Right cardiac atrium (tissue), 5 donors: ENCODE data around the gene ATF6. TPM values are rescaled to one million over a fixed set of nuclear protein-coding genes. Genes with fewer than 3 reads are reported as not detected.
A peak's percentile ranks its signal among the peaks of the same experiment; 100 is the strongest.

ENCODE experiments used
- ATAC-seq, 2 donors: fragments of 200-7000 bp; cut with Tn5 transposase; one replicate each; pipeline versions ENCODE4 v1.8.0 to v1.9.1; 2020; ENCODE audit warnings: moderate library complexity in 2 of 2, mild to moderate bottlenecking in 1 of 2
- DNase-seq, 3 donors: peaks; one replicate each; pipeline ENCODE4 v3.0.0-alpha.2; 2020
- H3K27ac ChIP-seq: one replicate; pipeline ENCODE4 v1.5.1; 2013; ENCODE audit warnings: mild to moderate bottlenecking, low read length, control low read depth, moderate library complexity
- H3K27me3 ChIP-seq: one replicate; pipeline ENCODE4 v1.6.1; 2013; ENCODE audit not compliant: control insufficient read depth, insufficient read depth
- H3K4me1 ChIP-seq: one replicate; pipeline ENCODE4 v1.6.1; 2013; ENCODE audit warnings: low read length; ENCODE audit not compliant: control insufficient read depth, insufficient read depth
- H3K4me3 ChIP-seq: one replicate; pipeline ENCODE4 v1.5.1; 2013; ENCODE audit warnings: low read length, control low read depth
- H3K9me3 ChIP-seq: one replicate; pipeline ENCODE4 v1.6.1; 2013; ENCODE audit warnings: low read length; ENCODE audit not compliant: control insufficient read depth
- WGBS: extraction: QIAGEN DNeasy Blood & Tissue Kit; methylation state at CpG from one replicate; pipeline ENCODE4 v1.1.7; 2013; 5-methylcytosine and 5-hydroxymethylcytosine counted together
- intact Hi-C, 4 donors: fragments of 100-400 bp; cut with DNase I; formaldehyde crosslinking; loops; one replicate each; pipeline versions ENCODE4 v1.11.0 to v1.14.0; 2022 to 2023
- polyA plus RNA-seq: library from polyadenylated mRNA; stranded (reverse); fragments of 200-250 nt; gene quantifications from one replicate; pipeline ENCODE4 v1.2.3, GENCODE V29; 2013
- total RNA-seq, 4 donors: library from RNA; stranded (reverse); fragmentation: NEBNext Ultra II Directional; extraction: Animal tissue kit (Norgen Biotek cat#: 25700); gene quantifications; one replicate each; pipeline ENCODE4 v1.2.1, GENCODE V29; 2021
- donor health status: healthy with polysubstance abuse.
- donor health status: DM: no; HTN: yes; CAD: no.
- donor health status: DM: no; HTN: no; CAD: no.
- donor health status: DM: no; HTN: yes; CAD: no; lungs with severe emphysema.
- donor health status: DM: yes; HTN: yes; CAD: no.

ATF6 gene
- total and polyA plus RNA-seq, 5 donors: 5.7 to 18.5 (median 15.6) TPM

DNA sequence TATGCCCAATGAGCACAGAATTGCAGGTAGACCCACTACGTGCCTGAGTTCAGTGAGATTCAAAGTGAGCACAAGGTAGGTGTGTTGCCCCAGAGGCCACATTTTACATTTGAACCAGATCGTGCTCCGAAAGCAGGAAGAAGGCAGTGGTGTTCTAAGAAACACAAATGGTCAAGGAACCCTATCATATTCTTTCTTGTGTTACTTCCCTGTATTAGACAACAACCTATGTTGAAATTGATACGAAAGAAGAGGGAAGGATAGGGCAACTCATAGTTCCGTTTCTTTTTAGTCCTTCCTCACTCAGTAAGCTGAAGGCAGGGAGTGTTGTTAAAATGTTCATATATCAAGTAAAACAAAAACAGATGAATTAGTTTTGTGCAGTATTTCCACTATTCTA, 223.7 kb downstream of the ATF6 start:
- DNase-seq (no peak), ATAC-seq (no peak)
- H3K4me1 ChIP-seq: no peaks in the 10 kb centered on the region
- intact Hi-C loops: no loop called here
- H3K27ac ChIP-seq: peak overlapping the region; percentile 16
- H3K27me3 ChIP-seq: no peaks in the 10 kb centered on the region
- H3K4me3 ChIP-seq: no peak overlapping the region
- 82% methylated on average over 5 of the region's 5 CpGs for WGBS
- H3K9me3 ChIP-seq: peaks cover 2% of the 10 kb centered on the region

DNA sequence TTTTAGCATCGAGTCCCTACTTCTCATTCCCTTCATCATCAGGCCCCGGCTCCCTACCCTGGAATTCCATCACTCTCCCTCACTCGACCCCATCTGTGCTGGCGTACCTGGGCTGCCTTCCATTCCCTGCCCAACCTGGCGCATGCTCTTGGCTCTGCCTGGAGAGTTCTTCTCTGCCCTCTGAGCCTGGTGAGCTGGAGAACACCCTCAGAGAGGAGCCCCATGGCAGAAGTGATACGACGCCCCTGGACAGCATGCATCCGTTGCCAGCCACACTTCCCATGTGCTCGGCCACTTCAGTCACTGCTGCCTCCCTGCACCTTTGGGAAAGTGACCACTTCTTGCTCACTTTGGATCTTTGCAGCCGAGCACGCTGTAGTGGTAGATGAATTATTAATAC, 227.5 kb downstream of the ATF6 start:
- 79% methylated on average over 11 of the region's 11 CpGs for WGBS
- ATAC-seq (no peak), DNase-seq (no peak)
- intact Hi-C loops: no loop called here
- no peaks in the 10 kb centered on the region for H3K27me3 ChIP-seq
- H3K27ac ChIP-seq: no peak overlapping the region
- H3K4me1 ChIP-seq: no peaks in the 10 kb centered on the region
- H3K4me3 ChIP-seq: no peak overlapping the region
- no peaks in the 10 kb centered on the region for H3K9me3 ChIP-seq

GRCh38 chr1:161994175-161994668, 228.1 kb downstream of the ATF6 start:
- Histone ChIP-seq H3K4me3 (no peak overlapping the region), H3K27me3 (no peaks in the 10 kb centered on the region), H3K27ac (no peak overlapping the region), H3K4me1 (no peaks in the 10 kb centered on the region), H3K9me3 (no peaks in the 10 kb centered on the region)
- peak; percentile 83 to 90 (median 87) for DNase-seq
- intact Hi-C loops: no loop called here
- peak; percentile 86 to 87 for ATAC-seq
- WGBS: 49% methylated on average over 9 of the region's 9 CpGs

- H3K27ac ChIP-seq: no peak overlapping the region
- H3K4me1 ChIP-seq: no peaks in the 10 kb centered on the region
- WGBS: 96% methylated on average over 1 of the region's 1 CpG
- intact Hi-C loops: no loop called here
- H3K27me3 ChIP-seq: no peaks in the 10 kb centered on the region
- no peaks in the 10 kb centered on the region for H3K9me3 ChIP-seq
- no peak overlapping the region for H3K4me3 ChIP-seq
- ATAC-seq: no peak
- no peak for DNase-seq
Measured at GRCh38 chr1:161997152-161997551, 231.0 kb downstream of the ATF6 start.

GRCh38 chr1:161998811-161999210, 232.7 kb downstream of the ATF6 start:
- no peaks in the 10 kb centered on the region for H3K9me3 ChIP-seq
- H3K27me3 ChIP-seq: no peaks in the 10 kb centered on the region
- 87% methylated on average over 5 of the region's 5 CpGs for WGBS
- no peak for ATAC-seq
- no peak for DNase-seq
- intact Hi-C loops: no loop called here
- no peak overlapping the region for H3K4me3 ChIP-seq
- H3K27ac ChIP-seq: no peak overlapping the region
- no peaks in the 10 kb centered on the region for H3K4me1 ChIP-seq

- WGBS: 65% methylated on average over 8 of the region's 8 CpGs
- intact Hi-C loops: no loop called here
- H3K27ac ChIP-seq: no peak overlapping the region
- no peaks in the 10 kb centered on the region for H3K4me1 ChIP-seq
- no peak for ATAC-seq
- H3K9me3 ChIP-seq: no peaks in the 10 kb centered on the region
- no peak overlapping the region for H3K4me3 ChIP-seq
- no peaks in the 10 kb centered on the region for H3K27me3 ChIP-seq
- DNase-seq: no peak
Measured at GRCh38 chr1:161999301-162000052, 233.4 kb downstream of the ATF6 start.

DNA sequence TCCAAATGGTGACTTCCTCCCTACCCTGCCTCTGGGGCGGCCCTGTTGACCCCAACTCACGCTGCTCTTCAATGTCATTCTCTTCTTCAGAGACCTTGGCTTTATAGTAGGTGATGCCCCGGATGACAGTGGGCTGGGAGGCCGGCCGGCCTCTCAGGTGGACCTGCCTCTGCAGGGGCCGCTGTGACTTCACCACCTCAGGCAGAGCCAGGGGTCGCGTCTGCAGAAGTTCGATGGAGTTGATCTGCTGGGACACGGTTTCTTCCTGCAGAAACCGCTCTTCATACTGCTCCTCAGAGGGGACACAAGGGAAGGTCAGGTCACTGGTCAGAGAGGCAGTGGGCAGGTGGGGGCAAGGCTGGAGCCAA, 233.9 kb downstream of the ATF6 start:
- Histone ChIP-seq H3K9me3 (no peaks in the 10 kb centered on the region), H3K4me3 (no peak overlapping the region), H3K27me3 (no peaks in the 10 kb centered on the region), H3K4me1 (no peaks in the 10 kb centered on the region), H3K27ac (no peak overlapping the region)
- DNase-seq (no peak), ATAC-seq (no peak)
- intact Hi-C loops: no loop called here
- WGBS: 94% methylated on average over 11 of the region's 11 CpGs

DNA sequence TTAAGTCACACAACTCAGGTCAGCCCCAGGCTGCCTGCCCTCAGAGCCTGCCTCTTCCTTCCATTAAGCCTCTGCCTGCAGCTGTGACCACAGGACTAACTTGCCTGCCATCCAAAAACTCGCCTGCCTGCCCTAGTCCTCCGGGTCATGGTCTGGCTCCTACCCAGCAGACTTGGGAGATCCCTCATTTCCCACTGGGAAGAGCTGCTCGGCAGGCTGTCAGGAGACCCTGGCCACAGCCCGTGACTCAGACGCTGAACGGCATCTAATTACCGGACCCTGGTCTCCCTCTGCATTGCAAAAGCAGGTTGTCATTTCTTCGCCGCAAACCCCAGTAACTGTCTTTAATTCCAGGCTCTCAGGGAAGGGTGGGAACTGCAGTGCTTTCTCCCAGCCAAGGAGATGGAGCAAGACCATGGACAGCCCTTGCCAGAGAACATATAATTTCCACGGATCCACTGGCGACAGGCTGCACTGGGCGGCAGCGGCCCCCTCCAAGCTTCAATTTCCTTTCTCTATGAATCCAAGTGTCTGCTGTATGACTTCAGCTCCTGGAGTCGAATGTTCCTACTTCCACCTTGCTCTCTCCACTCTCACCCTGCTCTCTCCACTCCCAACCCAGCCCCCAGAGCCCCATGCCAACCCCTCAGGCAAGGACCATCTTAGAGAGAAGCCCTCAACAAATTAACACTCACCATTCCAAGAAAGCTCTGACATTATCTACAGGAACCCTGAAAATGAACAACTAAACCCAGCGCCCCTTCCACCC, 237.1 kb downstream of the ATF6 start:
- H3K27me3 ChIP-seq: no peaks in the 10 kb centered on the region
- 64% methylated on average over 15 of the region's 15 CpGs for WGBS
- DNase-seq: peak; percentile 68 to 79 (median 75)
- H3K4me1 ChIP-seq: no peaks in the 10 kb centered on the region
- no peaks in the 10 kb centered on the region for H3K9me3 ChIP-seq
- H3K27ac ChIP-seq: peak overlapping the region; percentile 60
- intact Hi-C loops: no loop called here
- H3K4me3 ChIP-seq: no peak overlapping the region
- ATAC-seq: peak; percentile 65 to 77

DNA sequence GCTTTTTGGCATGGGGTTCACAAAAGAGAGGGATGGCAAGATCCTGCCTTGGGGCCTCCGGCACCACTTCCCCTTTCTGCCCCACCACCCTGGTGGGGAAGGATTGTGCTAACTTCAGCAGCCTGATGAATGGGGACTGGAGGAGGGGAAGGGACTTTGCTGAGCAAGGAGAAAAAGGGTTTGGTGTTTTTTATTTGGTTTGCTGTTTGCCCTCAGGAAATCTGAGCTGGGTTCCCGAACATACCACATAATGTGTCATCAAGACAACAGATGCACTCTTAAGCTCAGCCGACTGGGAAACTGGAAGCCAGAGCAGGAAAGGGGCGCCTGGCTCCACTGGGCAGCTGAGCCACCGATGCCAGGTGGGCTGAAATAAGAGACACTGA, 237.7 kb downstream of the ATF6 start:
- no peaks in the 10 kb centered on the region for H3K9me3 ChIP-seq
- peak; percentile 49 to 68 for ATAC-seq
- no peak overlapping the region for H3K27ac ChIP-seq
- DNase-seq: peak; percentile 39 to 74 (median 67)
- no peaks in the 10 kb centered on the region for H3K4me1 ChIP-seq
- H3K27me3 ChIP-seq: no peaks in the 10 kb centered on the region
- 66% methylated on average over 5 of the region's 5 CpGs for WGBS
- intact Hi-C loops: no loop called here
- H3K4me3 ChIP-seq: no peak overlapping the region

DNA sequence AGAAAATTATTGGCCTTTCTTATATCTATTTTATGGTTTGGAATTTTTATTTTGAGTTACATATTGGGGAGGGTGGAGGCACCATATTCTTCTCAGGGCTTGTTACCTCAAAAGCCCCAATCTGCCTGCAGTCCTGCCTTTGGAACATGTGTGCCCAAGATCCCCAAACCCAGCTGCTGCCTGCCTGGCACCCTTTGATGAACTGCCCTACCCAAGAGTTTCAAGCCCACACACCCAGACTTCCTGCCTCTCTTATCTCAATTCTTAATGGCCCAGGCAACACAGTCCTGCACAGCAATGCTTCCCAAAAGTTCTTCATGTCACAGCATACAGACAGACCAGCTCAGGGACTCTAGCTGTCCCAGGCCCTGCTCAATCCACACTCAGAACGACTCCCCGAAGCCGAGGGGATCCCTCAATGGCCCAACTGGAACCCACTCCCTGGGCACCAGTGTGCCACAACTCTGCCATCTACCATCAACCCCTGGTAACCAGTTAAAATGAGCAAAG, 238.4 kb downstream of the ATF6 start:
- Histone ChIP-seq H3K4me1 (peaks cover under 1% of the 10 kb centered on the region), H3K27me3 (no peaks in the 10 kb centered on the region), H3K27ac (peak overlapping the region; percentile 7), H3K4me3 (no peak overlapping the region), H3K9me3 (no peaks in the 10 kb centered on the region)
- no peak for ATAC-seq
- 90% methylated on average over 3 of the region's 3 CpGs for WGBS
- intact Hi-C loops: no loop called here
- DNase-seq: no peak

DNA sequence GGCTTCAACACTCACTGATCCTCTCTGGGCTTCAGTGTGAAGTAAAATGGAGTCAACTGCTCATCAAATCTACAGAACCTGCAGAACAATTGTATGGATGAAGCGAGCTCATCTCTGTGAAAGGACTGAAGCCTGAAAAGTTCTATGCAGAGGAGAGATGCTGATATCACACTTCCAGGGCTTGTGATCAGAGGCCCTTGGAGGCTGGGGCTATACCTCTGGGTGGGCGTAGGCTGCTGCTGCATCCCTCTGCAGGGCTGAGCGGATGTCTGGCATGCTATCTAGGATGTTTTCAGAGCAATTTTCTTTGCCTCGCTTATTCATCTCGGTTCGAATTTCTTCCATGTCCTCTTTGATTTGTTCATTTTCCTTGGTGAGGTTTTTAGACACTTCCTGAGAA, 240.0 kb downstream of the ATF6 start:
- 71% methylated on average over 6 of the region's 6 CpGs for WGBS
- Histone ChIP-seq H3K4me3 (no peak overlapping the region), H3K27ac (no peak overlapping the region), H3K27me3 (no peaks in the 10 kb centered on the region), H3K9me3 (no peaks in the 10 kb centered on the region), H3K4me1 (peaks cover 12% of the 10 kb centered on the region)
- intact Hi-C loops: no loop called here
- no peak for DNase-seq
- no peak for ATAC-seq
